ENCODE measurements around the gene FILIP1L.

DNA sequence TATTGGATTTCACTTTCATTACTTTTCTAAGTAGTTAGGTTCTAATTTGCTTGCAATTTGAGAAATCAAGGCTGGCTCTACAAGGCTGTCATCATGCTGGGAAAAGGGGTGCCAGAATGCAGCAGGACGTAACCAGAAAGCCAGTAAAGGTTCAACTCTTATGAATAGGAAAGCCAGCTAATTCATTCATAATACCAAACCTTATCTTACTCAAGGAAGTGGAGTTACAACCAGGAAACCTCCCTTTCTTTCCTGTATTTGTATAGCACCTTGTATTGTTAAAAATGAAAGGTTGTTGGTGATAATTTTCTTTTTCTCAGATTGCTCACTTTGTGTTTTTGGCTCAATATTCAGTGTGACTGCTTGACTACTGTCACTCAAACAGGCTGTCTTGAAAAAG lies 109.4 kb downstream of the FILIP1L start:
- TF ChIP-seq, protein P1, sequence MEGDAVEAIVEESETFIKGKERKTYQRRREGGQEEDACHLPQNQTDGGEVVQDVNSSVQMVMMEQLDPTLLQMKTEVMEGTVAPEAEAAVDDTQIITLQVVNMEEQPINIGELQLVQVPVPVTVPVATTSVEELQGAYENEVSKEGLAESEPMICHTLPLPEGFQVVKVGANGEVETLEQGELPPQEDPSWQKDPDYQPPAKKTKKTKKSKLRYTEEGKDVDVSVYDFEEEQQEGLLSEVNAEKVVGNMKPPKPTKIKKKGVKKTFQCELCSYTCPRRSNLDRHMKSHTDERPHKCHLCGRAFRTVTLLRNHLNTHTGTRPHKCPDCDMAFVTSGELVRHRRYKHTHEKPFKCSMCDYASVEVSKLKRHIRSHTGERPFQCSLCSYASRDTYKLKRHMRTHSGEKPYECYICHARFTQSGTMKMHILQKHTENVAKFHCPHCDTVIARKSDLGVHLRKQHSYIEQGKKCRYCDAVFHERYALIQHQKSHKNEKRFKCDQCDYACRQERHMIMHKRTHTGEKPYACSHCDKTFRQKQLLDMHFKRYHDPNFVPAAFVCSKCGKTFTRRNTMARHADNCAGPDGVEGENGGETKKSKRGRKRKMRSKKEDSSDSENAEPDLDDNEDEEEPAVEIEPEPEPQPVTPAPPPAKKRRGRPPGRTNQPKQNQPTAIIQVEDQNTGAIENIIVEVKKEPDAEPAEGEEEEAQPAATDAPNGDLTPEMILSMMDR (IDR thresholded peaks at IDR 0.05; ENCODE audit: insufficient read depth, low read length, poor library complexity, severe bottlenecking): no peak
- TF ChIP-seq EZH2phosphoT487 (conservative IDR thresholded peaks at IDR 0.05; ENCODE audit: low read length): no peak
